Measurements from ENCODE around the gene CNNM2.

The CNNM2 gene

GRCh38 chr10:102917962-102918816, at the start of gene CNNM2:
TSS of gene CNNM2 (plus strand) at chr10:102918294. CDS start at chr10:102918481, 187 bp downstream.
- Mint-ChIP-seq H3K36me3 (peaks cover 1% of the 10 kb centered on the region), H3K4me3 (peak within 1 kb of the TSS; percentile 95), H3K27ac (peak within 1 kb of the TSS; percentile 85), H3K4me1 (peaks cover 56% of the 10 kb centered on the region), H3K9me3 (no peaks in the 10 kb centered on the region), H3K27me3 (peaks cover 3% of the 10 kb centered on the region)

GRCh38 chr10:102868911-102869257, 49.2 kb upstream of the CNNM2 start:
- Mint-ChIP-seq H3K36me3 (peaks cover 10% of the 10 kb centered on the region), H3K9me3 (no peaks in the 10 kb centered on the region), H3K4me3 (peak overlapping the region; percentile 69), H3K27me3 (peaks cover 20% of the 10 kb centered on the region), H3K4me1 (peaks cover 10% of the 10 kb centered on the region), H3K27ac (no peak overlapping the region)

- H3K27ac Mint-ChIP-seq = no peak within 1 kb of the TSS
- H3K27me3 Mint-ChIP-seq = peaks cover 20% of the 10 kb centered on the region
- peak within 1 kb of the TSS; percentile 69 for H3K4me3 Mint-ChIP-seq
- peaks cover 11% of the 10 kb centered on the region for H3K36me3 Mint-ChIP-seq
- no peaks in the 10 kb centered on the region for H3K9me3 Mint-ChIP-seq
- peaks cover 10% of the 10 kb centered on the region for H3K4me1 Mint-ChIP-seq
Observed at GRCh38 chr10:102869258-102870198, 48.6 kb upstream of the CNNM2 start, which contains the start of gene AS3MT. TSS of gene AS3MT (plus strand) at chr10:102869470. CDS start at chr10:102869593, 123 bp downstream.

- H3K4me1 Mint-ChIP-seq = peaks cover 10% of the 10 kb centered on the region
- H3K36me3 Mint-ChIP-seq = peaks cover 8% of the 10 kb centered on the region
- peak overlapping the region; percentile 37 for H3K4me3 Mint-ChIP-seq
- no peaks in the 10 kb centered on the region for H3K9me3 Mint-ChIP-seq
- H3K27me3 Mint-ChIP-seq = peaks cover 20% of the 10 kb centered on the region
- H3K27ac Mint-ChIP-seq = no peak overlapping the region
Observed at GRCh38 chr10:102870221-102870620, 47.9 kb upstream of the CNNM2 start.

- peaks cover 7% of the 10 kb centered on the region for H3K36me3 Mint-ChIP-seq
- peaks cover 20% of the 10 kb centered on the region for H3K27me3 Mint-ChIP-seq
- no peaks in the 10 kb centered on the region for H3K9me3 Mint-ChIP-seq
- no peak overlapping the region for H3K27ac Mint-ChIP-seq
- H3K4me3 Mint-ChIP-seq = no peak overlapping the region
- H3K4me1 Mint-ChIP-seq = peaks cover 10% of the 10 kb centered on the region
Observed at GRCh38 chr10:102872163-102872562, 45.9 kb upstream of the CNNM2 start.

DNA sequence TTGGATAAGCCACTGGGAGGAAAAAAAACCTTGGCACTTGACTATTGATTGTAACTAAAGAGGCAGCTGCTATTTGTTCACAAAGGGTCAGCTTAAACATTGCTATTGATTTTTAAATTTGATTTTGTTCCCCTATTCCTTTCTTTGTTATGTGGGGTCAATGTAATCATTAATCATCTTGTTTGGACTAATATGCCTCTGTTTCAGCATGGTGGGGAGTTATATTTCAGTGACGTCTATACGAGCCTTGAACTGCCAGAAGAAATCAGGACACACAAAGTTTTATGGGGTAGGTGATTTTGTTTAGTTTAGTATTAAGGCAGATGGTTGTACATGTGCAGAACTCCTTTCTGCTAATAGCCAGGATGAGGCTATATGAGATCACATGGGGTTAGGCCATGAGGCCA, 41.3 kb upstream of the CNNM2 start:
- H3K9me3 Mint-ChIP-seq = no peaks in the 10 kb centered on the region
- H3K36me3 Mint-ChIP-seq = peaks cover 6% of the 10 kb centered on the region
- H3K4me1 Mint-ChIP-seq = no peaks in the 10 kb centered on the region
- no peak overlapping the region for H3K27ac Mint-ChIP-seq
- H3K4me3 Mint-ChIP-seq = no peak overlapping the region
- peaks cover 3% of the 10 kb centered on the region for H3K27me3 Mint-ChIP-seq

- Mint-ChIP-seq H3K27ac (no peak overlapping the region), H3K4me3 (no peak overlapping the region), H3K36me3 (peaks cover 6% of the 10 kb centered on the region), H3K9me3 (no peaks in the 10 kb centered on the region), H3K27me3 (no peaks in the 10 kb centered on the region), H3K4me1 (no peaks in the 10 kb centered on the region)
Observed at GRCh38 chr10:102878629-102879028, 39.5 kb upstream of the CNNM2 start.

DNA sequence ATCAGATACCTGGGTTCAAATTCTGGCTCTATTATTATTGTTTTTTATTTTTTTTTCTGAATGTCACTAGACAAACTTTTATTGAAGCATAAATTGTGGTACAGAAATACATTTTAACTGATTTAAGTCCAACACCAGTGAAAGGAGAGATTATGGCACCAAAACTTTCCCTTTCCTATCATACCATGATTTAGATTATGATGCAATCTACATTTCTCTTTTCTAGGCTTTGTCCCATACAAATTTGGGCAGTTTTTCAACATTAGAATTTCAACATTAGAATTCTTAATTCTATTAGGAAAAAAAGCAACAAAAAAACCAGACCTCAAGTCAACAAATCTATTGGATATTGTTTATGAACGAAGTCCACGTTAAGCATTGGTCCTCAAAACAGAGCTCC, 37.8 kb upstream of the CNNM2 start:
- H3K36me3 Mint-ChIP-seq = peaks cover 3% of the 10 kb centered on the region
- no peak overlapping the region for H3K4me3 Mint-ChIP-seq
- H3K27ac Mint-ChIP-seq = no peak overlapping the region
- H3K9me3 Mint-ChIP-seq = no peaks in the 10 kb centered on the region
- no peaks in the 10 kb centered on the region for H3K4me1 Mint-ChIP-seq
- H3K27me3 Mint-ChIP-seq = no peaks in the 10 kb centered on the region

- Mint-ChIP-seq H3K4me1 (no peaks in the 10 kb centered on the region), H3K4me3 (no peak overlapping the region), H3K9me3 (no peaks in the 10 kb centered on the region), H3K27ac (no peak overlapping the region), H3K36me3 (peaks cover 9% of the 10 kb centered on the region), H3K27me3 (no peaks in the 10 kb centered on the region)
Observed at GRCh38 chr10:102888048-102888447, 30.0 kb upstream of the CNNM2 start.

- Mint-ChIP-seq H3K27ac (no peak overlapping the region), H3K36me3 (peaks cover 7% of the 10 kb centered on the region), H3K4me1 (no peaks in the 10 kb centered on the region), H3K9me3 (no peaks in the 10 kb centered on the region), H3K27me3 (no peaks in the 10 kb centered on the region), H3K4me3 (no peak overlapping the region)
Observed at GRCh38 chr10:102894466-102895213, 23.5 kb upstream of the CNNM2 start.

DNA sequence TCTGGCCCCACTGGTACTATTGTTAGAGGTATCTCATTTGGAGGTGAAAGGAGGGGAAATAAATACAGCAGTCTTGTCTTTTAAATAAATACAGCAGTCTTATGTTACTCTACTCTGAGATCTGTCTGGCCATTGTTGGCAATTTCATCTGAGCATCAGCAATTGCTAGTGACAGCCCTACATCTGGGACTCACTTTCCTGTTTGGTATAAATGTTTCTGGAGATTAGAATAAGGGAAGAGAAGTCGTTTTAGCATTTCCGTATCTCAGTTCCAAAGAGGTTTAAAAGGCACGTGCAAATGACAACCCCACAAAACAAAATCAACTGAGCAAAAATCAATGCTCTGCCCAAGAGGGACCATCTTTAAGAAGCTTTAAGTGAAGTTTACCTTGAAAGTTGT, 18.1 kb upstream of the CNNM2 start:
- Mint-ChIP-seq H3K4me1 (no peaks in the 10 kb centered on the region), H3K9me3 (no peaks in the 10 kb centered on the region), H3K4me3 (no peak overlapping the region), H3K27ac (no peak overlapping the region), H3K27me3 (no peaks in the 10 kb centered on the region), H3K36me3 (no peaks in the 10 kb centered on the region)

- Mint-ChIP-seq H3K36me3 (no peaks in the 10 kb centered on the region), H3K4me1 (no peaks in the 10 kb centered on the region), H3K27ac (no peak overlapping the region), H3K9me3 (no peaks in the 10 kb centered on the region), H3K27me3 (no peaks in the 10 kb centered on the region), H3K4me3 (no peak overlapping the region)
Observed at GRCh38 chr10:102904346-102904745, 13.7 kb upstream of the CNNM2 start.

DNA sequence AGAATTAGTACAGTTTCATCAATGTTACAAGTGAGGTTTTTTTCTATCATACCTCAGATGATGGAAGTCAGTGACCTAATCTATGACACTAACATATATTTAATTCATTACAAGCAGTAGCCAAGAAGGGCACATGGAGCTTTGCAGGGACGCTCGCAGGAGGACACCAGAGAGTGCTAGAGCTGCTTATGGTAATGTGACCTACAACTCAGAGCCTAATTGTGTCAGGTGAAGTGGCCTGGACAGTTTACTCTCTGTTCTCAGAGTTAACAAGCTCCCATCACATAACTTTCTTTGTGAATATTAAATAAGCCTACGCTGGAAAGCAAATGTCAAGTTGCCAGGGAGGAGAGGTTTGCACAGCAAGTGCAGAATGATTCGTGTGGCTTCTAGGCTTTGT, 11.6 kb upstream of the CNNM2 start:
- H3K36me3 Mint-ChIP-seq = no peaks in the 10 kb centered on the region
- H3K9me3 Mint-ChIP-seq = no peaks in the 10 kb centered on the region
- H3K27me3 Mint-ChIP-seq = no peaks in the 10 kb centered on the region
- no peak overlapping the region for H3K27ac Mint-ChIP-seq
- no peaks in the 10 kb centered on the region for H3K4me1 Mint-ChIP-seq
- H3K4me3 Mint-ChIP-seq = no peak overlapping the region

- no peaks in the 10 kb centered on the region for H3K9me3 Mint-ChIP-seq
- no peaks in the 10 kb centered on the region for H3K36me3 Mint-ChIP-seq
- no peak overlapping the region for H3K27ac Mint-ChIP-seq
- H3K4me1 Mint-ChIP-seq = peaks cover 23% of the 10 kb centered on the region
- peaks cover 3% of the 10 kb centered on the region for H3K27me3 Mint-ChIP-seq
- no peak overlapping the region for H3K4me3 Mint-ChIP-seq
Observed at GRCh38 chr10:102914781-102915180, 3.3 kb upstream of the CNNM2 start.

GRCh38 chr10:102916173-102916572, 1.9 kb upstream of the CNNM2 start:
- no peaks in the 10 kb centered on the region for H3K9me3 Mint-ChIP-seq
- peaks cover 3% of the 10 kb centered on the region for H3K27me3 Mint-ChIP-seq
- H3K36me3 Mint-ChIP-seq = no peaks in the 10 kb centered on the region
- peak overlapping the region; percentile 64 for H3K4me3 Mint-ChIP-seq
- H3K4me1 Mint-ChIP-seq = peaks cover 37% of the 10 kb centered on the region
- peak overlapping the region; percentile 13 for H3K27ac Mint-ChIP-seq

Data from activated naive CD4-positive, alpha-beta T cell treated with anti-CD3 and anti-CD28 coated beads, Interleukin-2, amount 50 U/mL, for 24 hours (primary cell).